CD8-positive, alpha-beta memory T cell (primary cell): ENCODE data around the gene FZR1. TPM values are rescaled to one million over a fixed set of nuclear protein-coding genes. Genes with fewer than 3 reads are reported as not detected.

Experiments used
- CTCF ChIA-PET: fragments of 350-600 bp; sonication (Branson Sonifier 250); formaldehyde crosslinking; loops from one replicate; lab custom pipeline; 2021; ENCODE audit warnings: antibody characterized with exemption; lab: Charles Lee
- POLR2A ChIA-PET: fragments of 350-600 bp; sonication (Branson Sonifier 250); formaldehyde crosslinking; loops from one replicate; lab custom pipeline; 2021; ENCODE audit warnings: antibody characterized with exemption; lab: Charles Lee
- DNase-seq, 5 donors: peaks; one replicate each; pipeline versions ENCODE4 v3.0.0 to v3.0.0-alpha.2; 2020 to 2022; ENCODE audit warnings: mixed read lengths in 1 of 5
- H3K27ac ChIP-seq: one replicate; pipeline ENCODE4 v1.7.0; 2013; ENCODE audit warnings: low read depth, mild to moderate bottlenecking, low read length, moderate library complexity
- H3K27me3 ChIP-seq: 2 replicates; pipeline ENCODE4 v1.7.0; 2013; ENCODE audit warnings: low read length, mild to moderate bottlenecking; ENCODE audit not compliant: insufficient read depth, poor library complexity, severe bottlenecking
- H3K36me3 ChIP-seq: 2 replicates; pipeline ENCODE4 v1.7.0; 2013; ENCODE audit warnings: mild to moderate bottlenecking, low read length, moderate library complexity; ENCODE audit not compliant: insufficient read depth
- H3K4me1 ChIP-seq: 2 replicates; pipeline ENCODE4 v1.7.0; 2013; ENCODE audit warnings: mild to moderate bottlenecking, low read length, moderate library complexity; ENCODE audit not compliant: insufficient read depth
- H3K4me3 ChIP-seq: 2 replicates; pipeline ENCODE4 v1.7.0; 2013; ENCODE audit warnings: mild to moderate bottlenecking, low read length
- H3K9me3 ChIP-seq: 2 replicates; pipeline ENCODE4 v1.7.0; 2013; ENCODE audit warnings: mild to moderate bottlenecking, low read length
- H3K27ac Mint-ChIP-seq, 8 donors: one replicate each; pipeline ENCODE4 v1.8.0; 2020 to 2021; ENCODE audit warnings: mixed read lengths in 8 of 8, mild to moderate bottlenecking in 6 of 8, inconsistent platforms in 3 of 8, moderate library complexity in 3 of 8
- H3K27me3 Mint-ChIP-seq, 2 donors: one replicate each; pipeline ENCODE4 v1.8.0; 2020 to 2021; ENCODE audit warnings: mixed read lengths in 2 of 2, mild to moderate bottlenecking in 1 of 2, moderate library complexity in 1 of 2
- H3K36me3 Mint-ChIP-seq, 3 donors: one replicate each; pipeline ENCODE4 v1.8.0; 2020 to 2021; ENCODE audit warnings: mixed read lengths in 3 of 3, inconsistent platforms in 1 of 3, mild to moderate bottlenecking in 1 of 3
- H3K4me1 Mint-ChIP-seq, 3 donors: one replicate each; pipeline ENCODE4 v1.8.0; 2020 to 2021; ENCODE audit warnings: mixed read lengths in 3 of 3, inconsistent platforms in 1 of 3, mild to moderate bottlenecking in 1 of 3
- H3K4me3 Mint-ChIP-seq, 7 donors: one replicate each; pipeline ENCODE4 v1.8.0; 2020 to 2021; ENCODE audit warnings: mixed read lengths in 7 of 7, mild to moderate bottlenecking in 6 of 7, moderate library complexity in 4 of 7, inconsistent platforms in 2 of 7
- H3K9me3 Mint-ChIP-seq, 5 donors: one replicate each; pipeline ENCODE4 v1.8.0; 2020 to 2022; ENCODE audit warnings: mixed read lengths in 5 of 5, mild to moderate bottlenecking in 3 of 5, moderate library complexity in 2 of 5, inconsistent platforms in 1 of 5
- polyA plus RNA-seq: library from polyadenylated mRNA; unstranded; fragments of 300-500 nt; fragmentation: Illumina TruSeq; gene quantifications from one replicate; pipeline ENCODE4 v1.2.3, GENCODE V29; 2021
- total RNA-seq, 2 experiments: library from RNA; stranded (reverse); gene quantifications; one replicate each; pipeline ENCODE4 v1.2.3, GENCODE V29; 2021

FZR1 gene
- total and polyA plus RNA-seq, 3 experiments from 2014 or later: 14.4 to 36.9 (median 36.7) TPM

- no peak overlapping the region for H3K4me3 ChIP-seq
- no peak for DNase-seq
- H3K27me3 ChIP-seq: no peaks in the 10 kb centered on the region
- H3K27ac ChIP-seq: no peak overlapping the region
- no peaks in the 10 kb centered on the region for H3K36me3 ChIP-seq
- H3K36me3 Mint-ChIP-seq: peaks cover 0 to 53% (median 4%) of the 10 kb centered on the region in 3 donors
- POLR2A ChIA-PET: interaction anchor here (0.5 kb wide), 1 partner anchor 15 kb away, joined by 3 read pairs; no protein-coding TSS in a partner anchor
- H3K4me3 Mint-ChIP-seq: no peak overlapping the region
- H3K9me3 Mint-ChIP-seq: no peaks in the 10 kb centered on the region
- peaks cover 10 to 17% (median 12%) of the 10 kb centered on the region in 3 donors for H3K4me1 Mint-ChIP-seq
- no peaks in the 10 kb centered on the region for H3K9me3 ChIP-seq
- H3K27me3 Mint-ChIP-seq: no peaks in the 10 kb centered on the region
- no peak overlapping the region for H3K27ac Mint-ChIP-seq
- peaks cover 3% of the 10 kb centered on the region for H3K4me1 ChIP-seq
- CTCF ChIA-PET: interaction anchor here (0.6 to 1.4 kb wide), 2 partner anchors 9 to 328 kb away, joined by 3 to 7 read pairs; no protein-coding TSS in a partner anchor
Observed at GRCh38 chr19:3494559-3494958, 11.6 kb upstream of the FZR1 start.

- Mint-ChIP-seq H3K9me3 (peaks cover 0 to 1% (median 0%) of the 10 kb centered on the region in 5 donors), H3K27me3 (peaks cover 0 to 4% of the 10 kb centered on the region in 2 donors), H3K36me3 (peaks cover 0 to 52% (median 4%) of the 10 kb centered on the region in 3 donors), H3K27ac (peak overlapping the region in 2 of 8 donors; percentile 16 to 36), H3K4me3 (peak overlapping the region in 1 of 7 donors; percentile 77), H3K4me1 (peaks cover 22 to 33% (median 23%) of the 10 kb centered on the region in 3 donors)
- ChIA-PET CTCF (no interaction called here), POLR2A (interaction anchor here (0.5 kb wide), 1 partner anchor 12 kb away, joined by 4 read pairs; no protein-coding TSS in a partner anchor)
- H3K9me3 ChIP-seq: no peaks in the 10 kb centered on the region
- H3K36me3 ChIP-seq: no peaks in the 10 kb centered on the region
- no peak overlapping the region for H3K27ac ChIP-seq
- no peaks in the 10 kb centered on the region for H3K27me3 ChIP-seq
- no peak overlapping the region for H3K4me3 ChIP-seq
- DNase-seq: no peak
- peaks cover 14% of the 10 kb centered on the region for H3K4me1 ChIP-seq
Observed at GRCh38 chr19:3496392-3497273, 9.5 kb upstream of the FZR1 start.

GRCh38 chr19:3497757-3498520 is 8.2 kb upstream of the FZR1 start:
- no peaks in the 10 kb centered on the region for H3K36me3 ChIP-seq
- peak overlapping the region in 3 of 7 donors; percentile 2 to 77 (median 69) for H3K4me3 Mint-ChIP-seq
- peaks cover 0 to 1% (median 0%) of the 10 kb centered on the region in 5 donors for H3K9me3 Mint-ChIP-seq
- peaks cover 0 to 4% of the 10 kb centered on the region in 2 donors for H3K27me3 Mint-ChIP-seq
- peaks cover 22 to 33% (median 23%) of the 10 kb centered on the region in 3 donors for H3K4me1 Mint-ChIP-seq
- H3K9me3 ChIP-seq: no peaks in the 10 kb centered on the region
- peaks cover 14% of the 10 kb centered on the region for H3K4me1 ChIP-seq
- no peaks in the 10 kb centered on the region for H3K27me3 ChIP-seq
- peaks cover 0 to 43% (median 4%) of the 10 kb centered on the region in 3 donors for H3K36me3 Mint-ChIP-seq
- H3K27ac Mint-ChIP-seq: peak overlapping the region in 2 of 8 donors; percentile 16 to 23
- H3K27ac ChIP-seq: no peak overlapping the region
- ChIA-PET CTCF (no interaction called here), POLR2A (no interaction called here)
- H3K4me3 ChIP-seq: no peak overlapping the region
- no peak for DNase-seq

GRCh38 chr19:3499738-3500428 is 6.2 kb upstream of the FZR1 start:
- Mint-ChIP-seq H3K36me3 (peaks cover 0 to 30% (median 4%) of the 10 kb centered on the region in 3 donors), H3K9me3 (peaks cover 0 to 1% (median 0%) of the 10 kb centered on the region in 5 donors), H3K27me3 (peaks cover 0 to 7% of the 10 kb centered on the region in 2 donors), H3K4me3 (peak overlapping the region; percentile 89 to 96 (median 94)), H3K27ac (peak overlapping the region; percentile 94 to 99 (median 98)), H3K4me1 (peaks cover 27 to 38% (median 28%) of the 10 kb centered on the region in 3 donors)
- H3K4me1 ChIP-seq: peaks cover 17% of the 10 kb centered on the region
- H3K36me3 ChIP-seq: no peaks in the 10 kb centered on the region
- peak overlapping the region; percentile 76 for H3K4me3 ChIP-seq
- H3K27me3 ChIP-seq: no peaks in the 10 kb centered on the region
- DNase-seq: no peak
- peak overlapping the region; percentile 96 for H3K27ac ChIP-seq
- no peaks in the 10 kb centered on the region for H3K9me3 ChIP-seq
- ChIA-PET CTCF (interaction anchor here (0.9 to 2.7 kb wide), 3 partner anchors 9 to 18 kb away, joined by 3 to 10 read pairs (median 5); no protein-coding TSS in a partner anchor), POLR2A (no interaction called here)

- Mint-ChIP-seq H3K27me3 (peaks cover 0 to 7% of the 10 kb centered on the region in 2 donors), H3K9me3 (peaks cover 0 to 1% (median 0%) of the 10 kb centered on the region in 5 donors), H3K4me1 (peaks cover 29 to 42% (median 32%) of the 10 kb centered on the region in 3 donors), H3K4me3 (peak within 1 kb of the TSS; percentile 89 to 96 (median 94)), H3K27ac (peak within 1 kb of the TSS; percentile 94 to 99 (median 98)), H3K36me3 (peaks cover 0 to 25% (median 4%) of the 10 kb centered on the region in 3 donors)
- Histone ChIP-seq H3K27me3 (no peaks in the 10 kb centered on the region), H3K4me1 (peaks cover 24% of the 10 kb centered on the region), H3K9me3 (no peaks in the 10 kb centered on the region), H3K27ac (peak within 1 kb of the TSS; percentile 96), H3K36me3 (no peaks in the 10 kb centered on the region), H3K4me3 (peak within 1 kb of the TSS; percentile 76)
- ChIA-PET POLR2A (no interaction called here), CTCF (interaction anchor here (0.7 to 2.7 kb wide), 4 partner anchors 9 to 30 kb away, joined by 3 to 10 read pairs (median 4); no protein-coding TSS in a partner anchor)
- peak; percentile 89 to 96 (median 93) for DNase-seq
Observed at GRCh38 chr19:3500429-3501101, 5.5 kb upstream of the FZR1 start, which contains the start of gene DOHH. Gene DOHH (minus strand): TSS chr19:3500674. CDS start chr19:3496814, 3,860 bp downstream.

GRCh38 chr19:3501780-3502179 is 4.3 kb upstream of the FZR1 start:
- DNase-seq: no peak
- Mint-ChIP-seq H3K36me3 (peaks cover 0 to 21% (median 2%) of the 10 kb centered on the region in 3 donors), H3K4me1 (peaks cover 34 to 47% (median 38%) of the 10 kb centered on the region in 3 donors), H3K9me3 (peaks cover 0 to 1% (median 0%) of the 10 kb centered on the region in 5 donors), H3K27me3 (peaks cover 0 to 7% of the 10 kb centered on the region in 2 donors), H3K27ac (peak overlapping the region in 3 of 8 donors; percentile 13 to 94 (median 83)), H3K4me3 (no peak overlapping the region)
- H3K27me3 ChIP-seq: no peaks in the 10 kb centered on the region
- H3K4me1 ChIP-seq: peaks cover 24% of the 10 kb centered on the region
- POLR2A ChIA-PET: no interaction called here
- H3K27ac ChIP-seq: no peak overlapping the region
- no peak overlapping the region for H3K4me3 ChIP-seq
- H3K9me3 ChIP-seq: no peaks in the 10 kb centered on the region
- no peaks in the 10 kb centered on the region for H3K36me3 ChIP-seq
- CTCF ChIA-PET: no interaction called here
